ENCODE results near the gene MAGEF1.
"Not testable (repeated sequence)": the region's sequence is repeated elsewhere in the genome, so short reads cannot be mapped to it uniquely, and the experiment has no call there.

Gene MAGEF1

GRCh38 chr3:184741798-184742675 is 30.2 kb upstream of the MAGEF1 start:
- no peak for DNase-seq

- DNase-seq, result peak; percentile 23
Observed at GRCh38 chr3:184741259-184741556, 29.3 kb upstream of the MAGEF1 start.

- DNase-seq, result no peak
Observed at GRCh38 chr3:184740509-184741258, 28.8 kb upstream of the MAGEF1 start.

- no peak for DNase-seq
Observed at GRCh38 chr3:184739594-184740505, 28.0 kb upstream of the MAGEF1 start.

GRCh38 chr3:184738982-184739381 is 27.1 kb upstream of the MAGEF1 start:
- no peak for DNase-seq

- no peak for DNase-seq
Observed at GRCh38 chr3:184738506-184738890, 26.6 kb upstream of the MAGEF1 start.

- DNase-seq, result no peak
Observed at GRCh38 chr3:184737641-184738505, 26.0 kb upstream of the MAGEF1 start.

- no peak for DNase-seq
Observed at GRCh38 chr3:184737063-184737462, 25.2 kb upstream of the MAGEF1 start.

- DNase-seq, result no peak
Observed at GRCh38 chr3:184734903-184735701, 23.2 kb upstream of the MAGEF1 start.

- DNase-seq, result no peak
Observed at GRCh38 chr3:184733971-184734608, 22.2 kb upstream of the MAGEF1 start.

- DNase-seq, result no peak
Observed at GRCh38 chr3:184733181-184733580, 21.3 kb upstream of the MAGEF1 start.

- no peak for DNase-seq
Observed at GRCh38 chr3:184731786-184732537, 20.1 kb upstream of the MAGEF1 start.

- no peak for DNase-seq
Observed at GRCh38 chr3:184730924-184731323, 19.1 kb upstream of the MAGEF1 start.

GRCh38 chr3:184729154-184729553 is 17.3 kb upstream of the MAGEF1 start:
- DNase-seq, result not testable (repeated sequence)

- DNase-seq, result no peak
Observed at GRCh38 chr3:184728010-184728527, 16.2 kb upstream of the MAGEF1 start.

- DNase-seq, result no peak
Observed at GRCh38 chr3:184727357-184728009, 15.6 kb upstream of the MAGEF1 start.

GRCh38 chr3:184726497-184726896 is 14.6 kb upstream of the MAGEF1 start:
- DNase-seq, result no peak

GRCh38 chr3:184725176-184725719 is 13.4 kb upstream of the MAGEF1 start:
- no peak for DNase-seq

- DNase-seq, result no peak
Observed at GRCh38 chr3:184724699-184725098, 12.8 kb upstream of the MAGEF1 start.

Measured in NCI-H2171 treated with DMSO at 0.1 percent for 48 hours (cell line).